Aorta (tissue), 5 donors: Measurements from ENCODE around the gene ZNF319. TPM values are rescaled to one million over a fixed set of nuclear protein-coding genes. Genes with fewer than 3 reads are reported as not detected.
A peak's percentile ranks its signal among the peaks of the same experiment; 100 is the strongest.

Experiments used
- ATAC-seq: fragments of 200-7000 bp; cut with Tn5 transposase; one replicate; pipeline ENCODE4 v1.9.1; 2022; ENCODE audit warnings: moderate library complexity; ENCODE audit not compliant: low FRiP score
- DNase-seq, 2 donors: peaks; one replicate each; pipeline ENCODE4 v3.0.0-alpha.2; 2020
- H3K27ac ChIP-seq, 2 donors: one replicate each; pipeline ENCODE4 v1.5.1; 2013; ENCODE audit warnings: low read length in 2 of 2, mild to moderate bottlenecking in 2 of 2, moderate library complexity in 2 of 2, control low read depth in 1 of 2, inconsistent platforms in 1 of 2, low read depth in 1 of 2
- H3K27me3 ChIP-seq, 2 donors: one replicate each; pipeline ENCODE4 v1.6.1; 2013; ENCODE audit warnings: control low read depth in 1 of 2, low read length in 1 of 2, mild to moderate bottlenecking in 1 of 2, moderate library complexity in 1 of 2; ENCODE audit not compliant: insufficient read depth in 2 of 2, control insufficient read depth in 1 of 2
- H3K36me3 ChIP-seq, 2 donors: one replicate each; pipeline ENCODE4 v1.6.1; 2013; ENCODE audit warnings: control low read depth in 1 of 2, low read length in 1 of 2, mild to moderate bottlenecking in 1 of 2; ENCODE audit not compliant: insufficient read depth in 2 of 2, control insufficient read depth in 1 of 2
- H3K4me1 ChIP-seq, 2 donors: one replicate each; pipeline ENCODE4 v1.6.1; 2013; ENCODE audit warnings: low read length in 2 of 2, control low read depth in 1 of 2, mild to moderate bottlenecking in 1 of 2, moderate library complexity in 1 of 2; ENCODE audit not compliant: insufficient read depth in 2 of 2, control insufficient read depth in 1 of 2
- H3K4me3 ChIP-seq, 2 donors: one replicate each; pipeline ENCODE4 v1.5.1; 2013; ENCODE audit warnings: low read length in 2 of 2, control low read depth in 1 of 2, mild to moderate bottlenecking in 1 of 2
- H3K9me3 ChIP-seq: one replicate; pipeline ENCODE4 v1.6.1; 2013; ENCODE audit warnings: mild to moderate bottlenecking, low read length; ENCODE audit not compliant: control insufficient read depth
- WGBS, 2 donors: extraction: QIAGEN DNeasy Blood & Tissue Kit; methylation state at CpG; one replicate each; pipeline ENCODE4 v1.1.7; 2013; 5-methylcytosine and 5-hydroxymethylcytosine counted together
- intact Hi-C, 2 donors: fragments of 100-400 bp; cut with DNase I; formaldehyde crosslinking; loops; one replicate each; pipeline versions ENCODE4 v1.14.2 to v1.15.0; 2022
- polyA plus RNA-seq, 2 donors: library from polyadenylated mRNA; stranded (reverse); fragments of 200-250 nt; gene quantifications; one replicate each; pipeline ENCODE4 v1.2.3, GENCODE V29; 2013
- total RNA-seq, 2 donors: library from RNA; stranded (reverse); fragmentation: NEBNext Ultra II Directional; extraction: Animal tissue kit (Norgen Biotek cat#: 25700); gene quantifications; one replicate each; pipeline ENCODE4 v1.2.1, GENCODE V29; 2021
- donor health status: healthy with polysubstance abuse.
- donor health status: Bipolar disorder and iron deficiency.
- donor health status: DM: no; HTN: no; CAD: no.
- donor health status: DM: no; HTN: no; CAD: no.
- donor health status: DM: yes; HTN: yes; CAD: no.

ZNF319 gene
- total and polyA plus RNA-seq, 4 donors: 1.6 to 10.6 (median 5.6) TPM

GRCh38 chr16:57997176-57997527 lies 3.3 kb downstream of the ZNF319 start:
- no peaks in the 10 kb centered on the region for H3K4me1 ChIP-seq
- ATAC-seq: no peak
- H3K27ac ChIP-seq: no peak overlapping the region

GRCh38 chr16:57996406-57997175 lies 3.9 kb downstream of the ZNF319 start:
- DNase-seq (peak in 1 of 2 donors; percentile 67), ATAC-seq (no peak)
- Histone ChIP-seq H3K4me1 (no peaks in the 10 kb centered on the region), H3K27me3 (no peaks in the 10 kb centered on the region), H3K27ac (no peak overlapping the region), H3K36me3 (peaks cover 0 to 4% of the 10 kb centered on the region in 2 donors), H3K4me3 (no peak overlapping the region), H3K9me3 (no peaks in the 10 kb centered on the region)
- WGBS, 2 donors: 95 to 96% methylated on average over 53 to 62 of the region's 62 CpGs
- intact Hi-C loops: no loop called here

More at GRCh38 chr16:57997176-57997527, 3.3 kb downstream of the ZNF319 start:
- Histone ChIP-seq H3K4me3 (no peak overlapping the region), H3K36me3 (peaks cover 0 to 4% of the 10 kb centered on the region in 2 donors), H3K27me3 (no peaks in the 10 kb centered on the region), H3K9me3 (no peaks in the 10 kb centered on the region)
- 98% methylated on average over 35 of the region's 35 CpGs for WGBS, 2 donors
- intact Hi-C loops: no loop called here
- peak in 1 of 2 donors; percentile 73 for DNase-seq

- peaks cover 0 to 4% of the 10 kb centered on the region in 2 donors for H3K36me3 ChIP-seq
- intact Hi-C loops: no loop called here
- H3K9me3 ChIP-seq: no peaks in the 10 kb centered on the region
- no peak overlapping the region for H3K4me3 ChIP-seq
- H3K4me1 ChIP-seq: no peaks in the 10 kb centered on the region
- no peak for ATAC-seq
- no peak overlapping the region for H3K27ac ChIP-seq
- WGBS, 2 donors: 86 to 87% methylated on average over 17 to 18 of the region's 18 CpGs
- H3K27me3 ChIP-seq: no peaks in the 10 kb centered on the region
- DNase-seq: peak in 1 of 2 donors; percentile 65
These were observed 4.6 kb downstream of the ZNF319 start for GRCh38 chr16:57995721-57996405.

DNA sequence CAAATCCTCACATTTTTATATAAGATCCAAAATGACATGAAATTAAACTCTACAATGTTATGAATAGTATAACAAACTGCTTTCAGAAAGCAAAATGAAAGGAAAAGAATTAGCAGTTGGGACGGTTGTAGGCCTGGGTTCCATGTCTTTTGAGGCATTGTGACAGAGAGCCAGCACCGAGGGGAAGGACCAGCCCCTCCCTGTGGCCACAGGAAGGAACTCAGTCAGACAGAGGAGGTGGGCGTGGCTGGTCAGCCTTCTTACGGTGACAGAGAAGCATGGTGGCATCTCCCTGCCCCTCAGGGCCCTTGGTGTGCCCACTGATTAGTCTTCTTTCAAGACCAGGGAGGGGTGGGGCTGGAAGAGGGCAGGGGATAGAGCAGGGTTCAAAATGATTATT lies 5.7 kb downstream of the ZNF319 start:
- intact Hi-C loops: no loop called here
- H3K36me3 ChIP-seq: peaks cover 0 to 4% of the 10 kb centered on the region in 2 donors

GRCh38 chr16:57994361-57994760 lies 6.1 kb downstream of the ZNF319 start:
- intact Hi-C loops: no loop called here
- DNase-seq (peak in 1 of 2 donors; percentile 13), ATAC-seq (no peak)
- 89 to 91% methylated on average over 4 of the region's 4 CpGs for WGBS, 2 donors
- no peaks in the 10 kb centered on the region for H3K9me3 ChIP-seq
- H3K4me1 ChIP-seq: no peaks in the 10 kb centered on the region
- H3K27ac ChIP-seq: no peak overlapping the region
- H3K4me3 ChIP-seq: no peak overlapping the region
- no peaks in the 10 kb centered on the region for H3K27me3 ChIP-seq
- peaks cover 0 to 4% of the 10 kb centered on the region in 2 donors for H3K36me3 ChIP-seq

More for the DNA sequence above, 5.7 kb downstream of the ZNF319 start:
- Histone ChIP-seq H3K27ac (no peak overlapping the region), H3K4me1 (no peaks in the 10 kb centered on the region), H3K4me3 (no peak overlapping the region), H3K27me3 (no peaks in the 10 kb centered on the region), H3K9me3 (no peaks in the 10 kb centered on the region)
- 39 to 40% methylated on average over 4 of the region's 4 CpGs for WGBS, 2 donors
- ATAC-seq (no peak), DNase-seq (peak; percentile 82 to 83)

- Histone ChIP-seq H3K36me3 (peaks cover 0 to 4% of the 10 kb centered on the region in 2 donors), H3K4me3 (no peak overlapping the region), H3K27me3 (no peaks in the 10 kb centered on the region), H3K4me1 (no peaks in the 10 kb centered on the region), H3K9me3 (no peaks in the 10 kb centered on the region), H3K27ac (no peak overlapping the region)
- DNase-seq (peak in 1 of 2 donors; percentile 67), ATAC-seq (no peak)
- intact Hi-C loops: no loop called here
- 85 to 94% methylated on average over 5 of the region's 5 CpGs for WGBS, 2 donors
These were observed 6.6 kb downstream of the ZNF319 start for GRCh38 chr16:57993897-57994296.

DNA sequence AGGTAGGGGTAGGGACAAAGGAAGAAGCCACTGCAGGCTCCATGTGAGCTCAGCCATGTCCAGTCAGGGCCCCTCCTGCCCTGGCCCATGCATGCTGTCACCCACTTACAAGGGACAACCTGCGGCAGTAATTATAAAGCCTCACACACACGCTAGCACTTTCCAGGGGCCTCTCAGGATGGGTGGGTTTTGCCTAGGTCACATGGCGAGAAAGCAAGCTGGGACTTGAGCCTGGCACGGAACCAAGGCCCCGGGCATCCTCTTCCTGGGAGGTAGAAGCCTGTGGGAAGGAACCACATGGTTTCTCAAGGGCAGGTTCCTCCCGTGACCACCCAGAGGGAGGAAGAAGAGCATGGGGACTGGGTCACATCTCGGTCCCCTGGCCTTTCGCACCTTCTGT lies 7.0 kb downstream of the ZNF319 start:
- Histone ChIP-seq H3K27ac (no peak overlapping the region), H3K36me3 (peaks cover 0 to 4% of the 10 kb centered on the region in 2 donors), H3K27me3 (no peaks in the 10 kb centered on the region), H3K9me3 (no peaks in the 10 kb centered on the region), H3K4me3 (no peak overlapping the region), H3K4me1 (no peaks in the 10 kb centered on the region)
- intact Hi-C loops: no loop called here
- DNase-seq (no peak), ATAC-seq (no peak)
- WGBS, 2 donors: 80 to 86% methylated on average over 8 of the region's 8 CpGs

DNA sequence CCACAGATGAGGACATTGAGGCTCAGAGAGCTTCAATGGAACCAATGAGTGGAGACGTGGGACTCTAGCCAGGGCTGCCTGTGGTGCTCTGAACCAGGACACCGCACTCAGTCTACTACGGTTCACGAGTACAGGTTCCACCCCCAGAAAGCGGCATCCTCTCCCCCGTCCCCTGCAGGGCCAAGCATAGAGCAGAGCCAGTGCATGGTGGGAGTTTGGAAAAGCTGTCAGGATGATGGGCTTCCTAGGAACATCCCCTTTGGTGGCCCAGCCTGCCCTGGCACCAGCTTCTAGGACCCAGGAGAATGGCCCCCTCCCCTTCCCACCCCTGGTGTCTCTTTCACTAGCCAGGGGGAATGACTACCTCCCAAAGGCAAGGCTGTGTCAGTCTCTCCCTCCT lies 8.4 kb downstream of the ZNF319 start:
- H3K36me3 ChIP-seq: peaks cover 0 to 4% of the 10 kb centered on the region in 2 donors
- no peaks in the 10 kb centered on the region for H3K27me3 ChIP-seq
- DNase-seq (peak in 1 of 2 donors; percentile 25), ATAC-seq (no peak)
- no peaks in the 10 kb centered on the region for H3K4me1 ChIP-seq
- WGBS, 2 donors: 94% methylated on average over 6 of the region's 6 CpGs
- H3K27ac ChIP-seq: no peak overlapping the region
- H3K4me3 ChIP-seq: no peak overlapping the region
- H3K9me3 ChIP-seq: no peaks in the 10 kb centered on the region
- intact Hi-C loops: no loop called here
